Activated naive CD4-positive, alpha-beta T cell treated with anti-CD3 and anti-CD28 coated beads, Interleukin-2, amount 50 U/mL, for 72 hours (primary cell): ENCODE results near the gene CYP4V2. TPM values are rescaled to one million over a fixed set of nuclear protein-coding genes. Genes with fewer than 3 reads are reported as not detected.

Experiments used
- ATAC-seq, 2 donors: fragments of 150-1000 bp; cut with Tn5 transposase; 2 replicates each; pipeline ENCODE4 v1.10.0; 2021; ENCODE audit warnings: mild to moderate bottlenecking in 2 of 2, moderate library complexity in 2 of 2
- DNase-seq, 2 donors: peaks; one replicate each; pipeline ENCODE4 v3.0.0; 2021 to 2022; ENCODE audit warnings: low spot score in 2 of 2
- H3K27ac Mint-ChIP-seq, 2 donors: one replicate each; pipeline ENCODE4 v1.8.0; 2022; ENCODE audit warnings: mild to moderate bottlenecking in 2 of 2, mixed read lengths in 2 of 2
- H3K36me3 Mint-ChIP-seq, 2 donors: one replicate each; pipeline ENCODE4 v1.8.0; 2022; ENCODE audit warnings: mixed read lengths in 2 of 2
- H3K9me3 Mint-ChIP-seq, 2 donors: one replicate each; pipeline ENCODE4 v1.8.0; 2022; ENCODE audit warnings: mixed read lengths in 2 of 2
- total RNA-seq, 2 donors: library from RNA; stranded (reverse); gene quantifications; one replicate each; pipeline ENCODE4 v1.2.3, GENCODE V29; 2022

Gene CYP4V2
- total RNA-seq, 2 donors from 2014 or later, result 0.36 to 6.1 TPM

GRCh38 chr4:186169333-186169944 lies 21.9 kb upstream of the CYP4V2 start:
- Mint-ChIP-seq H3K9me3 (no peaks in the 10 kb centered on the region), H3K27ac (no peak overlapping the region), H3K36me3 (peaks cover 0 to 6% of the 10 kb centered on the region in 2 donors)
- DNase-seq (no peak), ATAC-seq (no peak)

DNA sequence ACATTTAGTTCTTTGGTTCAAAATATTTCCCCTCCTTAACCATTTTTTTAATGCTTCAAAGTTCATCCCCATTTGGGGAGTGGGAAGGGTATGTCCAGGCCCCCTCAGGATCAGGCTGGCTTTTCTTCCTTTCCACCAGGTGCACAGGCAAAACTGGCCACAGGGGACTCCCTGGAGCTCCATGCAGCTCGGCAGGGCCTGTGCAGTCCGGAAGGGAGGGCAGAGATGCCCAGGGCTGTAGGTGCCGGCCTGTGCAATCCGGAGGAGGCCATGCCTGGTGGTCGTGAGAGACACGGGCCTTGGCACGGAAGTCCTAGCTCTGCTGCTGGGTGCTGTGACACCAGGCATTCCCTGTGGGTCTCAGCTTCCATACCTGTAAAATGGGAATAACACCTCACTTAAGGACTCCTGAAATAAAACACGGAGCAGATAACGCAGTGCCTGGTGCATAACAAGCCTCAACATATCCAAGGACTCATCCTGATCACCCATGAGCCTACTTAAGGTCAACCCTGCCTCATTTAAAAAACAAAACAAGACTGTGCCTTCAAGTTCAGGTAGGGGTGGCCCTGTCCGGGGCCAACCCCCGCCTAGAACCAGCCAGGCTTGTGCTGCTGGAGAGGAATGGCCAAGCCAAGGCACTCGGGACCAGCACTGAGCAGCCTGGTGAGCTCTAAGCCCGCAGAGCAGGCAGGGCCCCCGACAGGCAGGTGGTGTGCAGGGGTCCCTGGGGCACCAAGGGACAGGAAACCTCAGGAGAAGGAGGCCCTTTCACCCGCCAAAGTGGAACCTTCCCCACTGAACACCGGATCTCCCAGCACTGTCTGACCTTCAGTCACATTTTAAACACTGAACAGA lies 21.2 kb upstream of the CYP4V2 start:
- H3K27ac Mint-ChIP-seq, result no peak overlapping the region
- no peaks in the 10 kb centered on the region for H3K9me3 Mint-ChIP-seq
- DNase-seq, result no peak
- peaks cover 0 to 2% of the 10 kb centered on the region in 2 donors for H3K36me3 Mint-ChIP-seq
- ATAC-seq, result no peak

DNA sequence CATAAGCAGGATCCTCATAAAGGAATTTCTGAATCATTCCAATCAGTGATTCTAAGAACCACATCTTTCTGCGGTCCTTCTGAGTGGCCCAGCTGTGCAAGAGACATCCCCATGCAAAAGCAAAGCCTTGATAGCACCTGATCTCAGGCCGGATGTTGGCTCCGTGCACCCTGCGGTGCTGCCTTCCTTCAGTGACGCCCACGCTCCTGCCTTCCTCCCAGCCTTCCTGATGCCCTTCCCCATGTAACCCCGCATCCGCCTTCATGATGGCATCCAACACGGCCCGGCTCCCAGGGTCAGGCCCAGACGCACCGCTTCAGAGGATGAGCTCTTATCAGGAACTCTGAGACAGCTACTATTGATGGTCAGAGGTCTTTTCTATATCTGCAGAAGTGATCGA lies 20.4 kb upstream of the CYP4V2 start:
- Mint-ChIP-seq H3K9me3 (no peaks in the 10 kb centered on the region), H3K27ac (no peak overlapping the region), H3K36me3 (peaks cover 0 to 2% of the 10 kb centered on the region in 2 donors)
- DNase-seq (no peak), ATAC-seq (no peak)

GRCh38 chr4:186172546-186172945 lies 18.8 kb upstream of the CYP4V2 start:
- DNase-seq, result no peak
- H3K36me3 Mint-ChIP-seq, result peaks cover 0 to 10% of the 10 kb centered on the region in 2 donors
- peaks cover 0 to 8% of the 10 kb centered on the region in 2 donors for H3K9me3 Mint-ChIP-seq
- ATAC-seq, result no peak
- H3K27ac Mint-ChIP-seq, result no peak overlapping the region

GRCh38 chr4:186188107-186188506 lies 3.3 kb upstream of the CYP4V2 start:
- H3K27ac Mint-ChIP-seq, result no peak overlapping the region
- H3K9me3 Mint-ChIP-seq, result peaks cover 6% of the 10 kb centered on the region in 2 donors
- peaks cover 13 to 18% of the 10 kb centered on the region in 2 donors for H3K36me3 Mint-ChIP-seq
- ATAC-seq, result no peak
- no peak for DNase-seq

DNA sequence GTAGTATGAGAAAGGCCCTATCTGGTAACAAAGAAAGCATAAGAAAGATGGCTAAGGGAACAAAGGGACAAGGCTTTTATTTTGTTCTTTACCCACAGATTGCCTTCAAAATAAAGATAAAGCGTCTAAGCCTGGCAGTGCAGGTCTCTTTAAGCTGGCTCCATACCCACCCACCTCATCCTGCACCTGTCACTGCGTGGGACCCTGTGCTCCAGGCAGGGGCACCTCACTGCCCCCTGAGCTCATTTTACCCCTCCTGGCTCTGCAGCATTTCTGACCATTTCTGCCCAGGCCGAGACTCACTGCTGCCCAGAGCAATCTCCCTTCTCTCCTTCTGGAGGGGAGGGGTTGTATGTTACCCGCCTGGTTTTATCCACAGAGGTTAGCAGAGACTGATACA lies 1.7 kb upstream of the CYP4V2 start:
- peaks cover 8 to 18% of the 10 kb centered on the region in 2 donors for H3K36me3 Mint-ChIP-seq
- ATAC-seq (no peak), DNase-seq (no peak)
- H3K27ac Mint-ChIP-seq, result peak overlapping the region; percentile 22 to 94
- peaks cover 5% of the 10 kb centered on the region in 2 donors for H3K9me3 Mint-ChIP-seq

DNA sequence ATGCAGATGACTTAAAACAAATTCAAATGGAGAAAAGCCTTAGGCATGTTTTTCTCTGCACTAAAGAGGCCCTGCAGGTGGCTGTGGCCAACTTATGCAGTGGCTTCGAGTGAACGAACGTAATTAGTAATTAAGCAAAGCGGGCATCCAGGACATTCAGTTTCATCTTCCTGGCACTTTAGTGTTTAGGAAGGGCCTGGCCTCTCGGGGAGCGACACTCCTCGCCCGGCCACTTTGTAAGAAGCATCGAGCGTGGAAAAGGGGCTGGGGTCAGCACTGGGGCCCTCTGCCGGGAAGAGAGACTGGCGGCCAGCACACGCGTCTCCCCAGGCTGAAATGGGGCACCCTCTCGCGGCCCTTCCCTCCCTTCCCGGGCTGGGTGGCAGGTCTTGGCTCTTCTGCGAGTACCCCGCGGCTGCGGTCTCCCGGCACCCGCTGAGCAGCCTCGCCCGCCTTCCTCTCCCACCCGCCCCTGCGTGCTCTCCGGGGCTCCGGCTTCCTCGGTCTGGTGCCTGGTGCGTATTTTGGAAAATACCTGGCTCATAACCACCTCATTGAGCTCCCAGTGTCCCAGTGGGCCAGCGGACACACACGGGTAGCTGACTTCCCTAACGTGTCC lies 677 bp upstream of the CYP4V2 start:
- Mint-ChIP-seq H3K36me3 (peaks cover 11 to 17% of the 10 kb centered on the region in 2 donors), H3K9me3 (no peaks in the 10 kb centered on the region), H3K27ac (peak overlapping the region; percentile 94 to 96)
- peak; percentile 37 to 38 for ATAC-seq
- peak in 1 of 2 donors; percentile 36 for DNase-seq

DNA sequence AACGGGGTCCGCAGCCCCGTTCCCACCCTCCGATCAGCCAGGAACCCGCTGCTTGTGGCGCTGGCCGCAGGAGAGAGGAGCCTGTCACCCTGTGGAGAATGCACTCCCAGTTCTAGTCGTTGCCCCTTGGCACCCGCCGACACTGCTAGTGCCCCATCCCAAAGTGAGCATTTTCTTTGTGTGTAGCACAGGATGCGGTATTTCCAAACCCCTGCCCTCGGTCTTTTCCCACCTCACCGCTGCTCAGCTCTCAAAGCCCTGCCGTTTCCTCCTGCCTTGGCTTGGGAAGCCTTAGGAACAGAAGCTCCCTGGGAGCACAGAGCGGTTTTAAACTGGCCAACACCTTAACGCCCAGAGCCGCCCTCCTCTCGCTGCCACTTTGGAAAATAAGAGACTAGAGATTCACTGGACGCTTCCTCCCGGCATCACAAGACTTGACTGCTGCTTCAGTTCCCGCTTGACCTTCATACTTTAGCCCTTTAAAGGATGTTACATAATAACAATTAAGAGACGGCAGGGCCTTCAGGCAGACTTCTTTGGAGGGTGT lies 772 bp downstream of the CYP4V2 start:
- ATAC-seq, result peak; percentile 15 to 16
- peak in 1 of 2 donors; percentile 65 for DNase-seq
- peak overlapping the region; percentile 94 to 97 for H3K27ac Mint-ChIP-seq
- H3K9me3 Mint-ChIP-seq, result no peaks in the 10 kb centered on the region
- H3K36me3 Mint-ChIP-seq, result peaks cover 19 to 29% of the 10 kb centered on the region in 2 donors

DNA sequence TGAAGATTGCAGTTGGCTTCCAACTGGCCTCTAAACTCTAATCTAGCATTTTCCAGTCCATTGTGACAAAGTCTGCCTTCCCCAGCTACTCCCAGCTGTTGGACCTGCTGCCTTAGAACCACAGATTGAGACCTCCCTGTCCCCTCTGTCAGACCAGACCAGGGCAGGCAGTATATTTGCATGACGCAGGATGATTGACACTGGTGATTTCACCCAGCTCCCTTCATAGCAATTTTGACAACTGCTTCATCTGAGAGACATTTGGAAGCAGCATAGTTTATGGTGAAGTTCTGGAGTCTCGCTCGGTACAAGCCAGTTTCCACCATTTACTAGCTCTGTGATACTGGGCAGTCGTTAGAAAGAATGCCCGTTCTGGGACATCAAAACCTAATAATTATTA lies 2.5 kb downstream of the CYP4V2 start:
- Mint-ChIP-seq H3K9me3 (no peaks in the 10 kb centered on the region), H3K36me3 (peaks cover 19 to 31% of the 10 kb centered on the region in 2 donors), H3K27ac (no peak overlapping the region)
- ATAC-seq (no peak), DNase-seq (no peak)

GRCh38 chr4:186196063-186196462 lies 4.7 kb downstream of the CYP4V2 start:
- Mint-ChIP-seq H3K27ac (peak overlapping the region in 1 of 2 donors; percentile 9), H3K9me3 (no peaks in the 10 kb centered on the region), H3K36me3 (peaks cover 13 to 31% of the 10 kb centered on the region in 2 donors)
- DNase-seq (no peak), ATAC-seq (no peak)

DNA sequence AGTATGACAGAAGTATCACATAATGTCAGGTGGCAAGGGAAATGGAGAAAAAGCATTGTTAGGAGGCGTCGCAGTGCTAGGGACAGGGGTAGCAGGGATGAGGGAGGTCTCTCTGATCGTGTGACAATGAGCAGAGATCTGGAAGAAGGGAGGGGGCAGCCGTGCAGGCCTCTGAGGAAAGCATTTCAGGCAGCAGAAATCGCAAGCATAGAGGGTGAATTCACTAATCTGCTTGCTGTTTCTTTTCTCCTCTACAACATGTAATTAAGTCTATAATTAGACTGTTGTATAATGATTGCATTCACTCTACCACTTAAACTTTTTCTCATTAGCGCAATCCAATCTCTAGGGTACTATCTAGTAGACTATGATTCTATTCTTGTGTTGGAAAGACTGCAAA lies 9.1 kb downstream of the CYP4V2 start:
- H3K9me3 Mint-ChIP-seq, result peaks cover 3 to 5% of the 10 kb centered on the region in 2 donors
- H3K27ac Mint-ChIP-seq, result no peak overlapping the region
- ATAC-seq, result no peak

DNA sequence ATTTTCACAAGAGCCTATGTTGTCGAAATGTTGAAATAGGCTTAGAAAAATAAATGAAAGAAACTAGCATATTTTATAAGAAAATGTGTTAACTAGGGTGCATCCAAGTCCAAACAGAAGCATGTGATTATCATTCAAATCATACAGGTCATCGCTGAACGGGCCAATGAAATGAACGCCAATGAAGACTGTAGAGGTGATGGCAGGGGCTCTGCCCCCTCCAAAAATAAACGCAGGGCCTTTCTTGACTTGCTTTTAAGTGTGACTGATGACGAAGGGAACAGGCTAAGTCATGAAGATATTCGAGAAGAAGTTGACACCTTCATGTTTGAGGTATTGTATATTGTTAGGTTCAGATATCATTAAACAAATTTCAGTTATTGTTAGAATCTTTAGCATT lies 9.6 kb downstream of the CYP4V2 start:
- H3K27ac Mint-ChIP-seq, result no peak overlapping the region

More for the DNA sequence above, 9.1 kb downstream of the CYP4V2 start:
- H3K36me3 Mint-ChIP-seq, result peaks cover 9 to 16% of the 10 kb centered on the region in 2 donors
- no peak for DNase-seq

DNA sequence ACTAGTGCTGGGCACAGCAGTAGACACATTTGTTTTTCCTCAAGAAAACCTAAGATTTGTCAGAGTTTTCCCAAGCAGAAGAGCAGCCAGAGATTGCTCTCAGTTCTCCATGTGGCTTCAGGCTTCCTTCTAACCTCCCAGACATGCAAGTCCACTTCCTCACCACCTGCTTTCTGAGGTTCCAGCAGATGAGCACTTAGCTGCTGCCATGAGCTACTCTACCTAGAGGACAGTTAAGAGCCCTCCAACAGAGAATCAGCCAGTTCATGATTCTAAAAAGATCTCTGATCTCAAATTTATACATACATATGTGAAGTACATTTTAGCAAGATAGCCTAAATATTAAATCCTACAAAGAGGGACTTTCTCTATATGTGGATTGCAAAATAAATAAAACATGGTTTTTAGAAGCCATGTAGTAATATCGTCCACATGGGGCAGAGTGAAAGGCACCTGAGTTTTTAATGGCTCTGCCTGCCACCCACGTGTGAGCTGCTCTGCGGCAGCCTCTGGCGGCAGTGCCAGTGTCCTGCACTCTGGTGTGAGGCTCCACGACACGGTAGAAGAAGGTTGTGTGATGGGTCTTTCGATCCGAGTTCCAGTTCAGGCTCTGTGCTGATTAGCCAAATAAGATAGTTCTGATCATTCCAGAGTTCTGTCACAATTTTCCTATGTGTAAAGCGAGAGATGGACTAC lies 10.3 kb downstream of the CYP4V2 start:
- DNase-seq, result peak in 1 of 2 donors; percentile 23
- peaks cover 4 to 6% of the 10 kb centered on the region in 2 donors for H3K36me3 Mint-ChIP-seq
- H3K9me3 Mint-ChIP-seq, result peaks cover 3 to 5% of the 10 kb centered on the region in 2 donors
- ATAC-seq, result peak; percentile 93 to 96
- H3K27ac Mint-ChIP-seq, result peak overlapping the region in 1 of 2 donors; percentile 20

More for the DNA sequence above, 9.6 kb downstream of the CYP4V2 start:
- DNase-seq (no peak), ATAC-seq (no peak)
- H3K36me3 Mint-ChIP-seq, result peaks cover 7 to 11% of the 10 kb centered on the region in 2 donors
- H3K9me3 Mint-ChIP-seq, result peaks cover 3 to 5% of the 10 kb centered on the region in 2 donors

DNA sequence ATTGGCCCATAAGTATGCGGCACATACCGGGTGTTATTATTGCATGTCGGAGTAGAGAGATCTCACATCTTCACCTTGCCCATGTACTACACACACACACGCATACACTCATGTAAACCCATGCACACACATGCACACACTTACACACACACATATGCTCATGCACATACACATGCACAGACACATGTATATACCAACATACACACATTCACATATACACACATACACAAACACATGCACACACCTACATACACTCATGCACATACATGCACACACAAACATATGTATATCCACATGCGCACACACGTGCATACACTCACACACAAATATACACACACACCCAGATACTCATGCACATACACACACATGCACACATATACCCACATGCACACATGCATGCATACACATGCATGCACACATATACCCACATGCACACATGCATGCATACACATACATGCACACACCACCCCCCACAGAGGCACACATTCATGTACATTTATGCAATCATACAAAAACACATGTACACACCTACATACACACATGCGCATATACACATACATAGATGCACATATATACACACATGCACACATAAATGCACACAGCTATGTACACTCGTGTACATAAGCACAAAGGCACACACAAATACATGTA lies 11.2 kb downstream of the CYP4V2 start:
- no peak for ATAC-seq
- H3K27ac Mint-ChIP-seq, result no peak overlapping the region
- no peaks in the 10 kb centered on the region for H3K36me3 Mint-ChIP-seq
- no peak for DNase-seq
- peaks cover 3 to 5% of the 10 kb centered on the region in 2 donors for H3K9me3 Mint-ChIP-seq

- DNase-seq, result no peak
- H3K9me3 Mint-ChIP-seq, result peaks cover 3 to 5% of the 10 kb centered on the region in 2 donors
- H3K36me3 Mint-ChIP-seq, result no peaks in the 10 kb centered on the region
- no peak overlapping the region for H3K27ac Mint-ChIP-seq
- ATAC-seq, result no peak
These were observed 12.0 kb downstream of the CYP4V2 start for GRCh38 chr4:186203406-186203805.

GRCh38 chr4:186204103-186204559 lies 12.8 kb downstream of the CYP4V2 start:
- ATAC-seq (no peak), DNase-seq (no peak)
- no peak overlapping the region for H3K27ac Mint-ChIP-seq
- peaks cover 7% of the 10 kb centered on the region in 2 donors for H3K36me3 Mint-ChIP-seq
- peaks cover 8 to 10% of the 10 kb centered on the region in 2 donors for H3K9me3 Mint-ChIP-seq
